ENCODE results near the gene OR52E1.
"Not testable (repeated sequence)": the region's sequence is repeated elsewhere in the genome, so short reads cannot be mapped to it uniquely, and the experiment has no call there.

OR52E1 gene

GRCh38 chr11:5069272-5069671 is at the start of gene OR52E1:
OR52E1 (plus strand) TSS chr11:5069572.
- no peak for DNase-seq

DNA sequence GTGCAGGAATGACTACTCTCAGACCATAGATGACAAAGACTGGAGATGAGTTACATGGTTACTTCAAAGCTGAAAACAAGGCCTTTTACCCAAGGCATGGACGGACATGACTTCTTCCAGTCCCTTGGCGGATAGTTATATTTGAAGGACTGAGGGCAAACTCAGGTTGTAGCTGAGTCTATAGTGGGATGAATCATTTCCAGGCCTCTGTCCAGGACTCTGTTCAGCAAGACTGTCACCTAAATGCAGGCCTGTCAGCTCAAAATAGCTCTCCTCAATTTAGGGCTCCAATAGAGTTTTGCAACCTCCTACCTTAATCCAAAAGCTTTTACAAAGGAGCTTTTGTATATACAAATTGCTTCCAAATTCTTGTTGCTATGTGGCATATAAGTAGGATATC is 47.4 kb upstream of the OR52E1 start:
- DNase-seq, result no peak

- DNase-seq, result no peak
Measured at GRCh38 chr11:5036669-5037068, 32.7 kb upstream of the OR52E1 start.

- DNase-seq, result no peak
Measured at GRCh38 chr11:5037926-5038325, 31.4 kb upstream of the OR52E1 start.

GRCh38 chr11:5038341-5038740 is 31.0 kb upstream of the OR52E1 start:
- DNase-seq, result no peak

GRCh38 chr11:5040876-5041275 is 28.5 kb upstream of the OR52E1 start:
- DNase-seq, result no peak

GRCh38 chr11:5042091-5042490 is 27.3 kb upstream of the OR52E1 start:
- no peak for DNase-seq

DNA sequence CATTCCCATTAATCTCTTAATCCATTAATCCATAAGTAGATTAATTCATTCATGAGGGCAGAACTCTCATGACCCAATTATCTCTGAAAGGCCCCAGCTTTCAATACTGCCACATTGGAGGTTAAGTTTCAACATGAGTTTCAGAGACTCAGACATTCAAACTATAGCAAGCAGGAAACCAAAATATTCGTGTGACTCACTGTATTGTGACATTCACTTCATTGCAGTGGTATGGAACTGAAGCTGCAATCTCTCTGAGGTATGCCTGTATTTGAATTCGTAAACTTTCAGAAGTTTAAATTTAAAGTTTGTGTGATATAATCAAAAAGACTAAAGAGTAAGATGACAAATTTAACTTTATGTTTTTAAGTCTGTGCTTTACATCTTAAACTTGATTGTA is 26.0 kb upstream of the OR52E1 start:
- no peak for DNase-seq

DNA sequence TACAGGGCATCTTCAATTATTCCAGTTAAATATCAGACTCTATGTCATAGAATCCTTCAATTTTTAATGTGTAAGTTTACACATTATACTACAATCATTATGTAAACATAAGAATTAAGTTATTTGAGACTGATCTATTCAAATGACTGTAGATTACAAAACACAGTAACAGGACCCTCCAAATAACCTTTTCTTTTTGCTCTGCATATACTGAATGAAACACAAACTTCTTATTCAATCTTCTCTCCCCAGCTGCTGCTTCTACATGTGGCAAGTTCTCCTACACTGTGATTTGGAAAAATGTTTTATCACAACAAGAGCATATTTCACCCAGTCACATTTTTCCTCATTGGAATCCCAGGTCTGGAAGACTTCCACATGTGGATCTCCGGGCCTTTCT is 23.1 kb upstream of the OR52E1 start, which contains the start of gene OR52J3:
OR52J3 (plus strand) TSS at position 301 of the 400 bp plus-strand sequence; CDS start at position 301, 0 bp downstream.
- no peak for DNase-seq

DNA sequence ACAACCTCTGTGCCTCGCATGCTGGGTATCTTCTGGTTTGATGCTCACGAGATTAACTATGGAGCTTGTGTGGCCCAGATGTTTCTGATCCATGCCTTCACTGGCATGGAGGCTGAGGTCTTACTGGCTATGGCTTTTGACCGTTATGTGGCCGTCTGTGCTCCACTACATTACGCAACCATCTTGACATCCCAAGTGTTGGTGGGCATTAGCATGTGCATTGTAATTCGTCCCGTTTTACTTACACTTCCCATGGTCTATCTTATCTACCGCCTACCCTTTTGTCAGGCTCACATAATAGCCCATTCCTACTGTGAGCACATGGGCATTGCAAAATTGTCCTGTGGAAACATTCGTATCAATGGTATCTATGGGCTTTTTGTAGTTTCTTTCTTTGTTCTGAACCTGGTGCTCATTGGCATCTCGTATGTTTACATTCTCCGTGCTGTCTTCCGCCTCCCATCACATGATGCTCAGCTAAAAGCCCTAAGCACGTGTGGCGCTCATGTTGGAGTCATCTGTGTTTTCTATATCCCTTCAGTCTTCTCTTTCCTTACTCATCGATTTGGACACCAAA is 22.5 kb upstream of the OR52E1 start:
- DNase-seq, result no peak

GRCh38 chr11:5058679-5059078 is 10.7 kb upstream of the OR52E1 start:
- DNase-seq, result not testable (repeated sequence)

GRCh38 chr11:5059391-5059790 is 10.0 kb upstream of the OR52E1 start, which contains the start of gene OR52E2:
OR52E2 (minus strand) TSS chr11:5059627; CDS start chr11:5059627, 0 bp downstream.
- DNase-seq, result no peak

DNA sequence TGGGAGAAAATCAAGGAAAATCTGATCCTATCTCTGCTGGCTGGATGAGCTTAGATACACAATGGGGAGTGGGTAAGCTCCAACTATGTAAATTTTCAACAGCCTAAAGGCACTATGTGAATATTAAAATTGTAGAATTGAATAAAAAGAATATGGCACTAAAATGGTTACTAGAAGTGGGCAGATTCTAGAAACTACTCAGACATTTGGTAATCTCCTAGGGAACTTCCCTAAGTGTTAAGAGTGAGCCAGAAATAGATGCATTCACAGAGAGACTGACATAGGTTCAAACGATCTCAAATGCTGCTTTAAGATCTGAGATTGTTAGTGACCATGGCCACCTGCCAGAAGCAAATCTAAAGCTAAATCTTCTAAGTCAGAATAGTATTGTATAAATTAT is 4.3 kb upstream of the OR52E1 start:
- no peak for DNase-seq

DNA sequence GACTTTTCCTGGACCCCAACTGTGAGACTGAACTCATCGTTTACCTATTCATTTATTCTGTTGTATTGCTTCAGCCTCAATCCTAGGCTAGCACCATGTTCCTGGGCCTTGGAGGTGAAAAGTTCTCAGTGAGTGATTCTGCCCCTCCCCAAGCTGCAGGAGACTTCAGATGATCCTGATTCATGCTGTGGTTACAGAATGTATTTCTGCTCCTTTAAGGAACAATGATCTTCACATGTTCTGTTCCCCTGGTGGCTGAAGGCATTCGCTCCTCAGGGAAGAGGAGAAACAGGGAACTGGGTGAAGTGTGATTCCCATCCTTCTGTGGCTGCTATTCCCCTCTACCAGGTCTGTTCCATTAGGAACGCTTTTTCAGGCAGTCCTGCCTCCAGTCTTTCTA is 2.4 kb downstream of the OR52E1 start:
- no peak for DNase-seq

DNA sequence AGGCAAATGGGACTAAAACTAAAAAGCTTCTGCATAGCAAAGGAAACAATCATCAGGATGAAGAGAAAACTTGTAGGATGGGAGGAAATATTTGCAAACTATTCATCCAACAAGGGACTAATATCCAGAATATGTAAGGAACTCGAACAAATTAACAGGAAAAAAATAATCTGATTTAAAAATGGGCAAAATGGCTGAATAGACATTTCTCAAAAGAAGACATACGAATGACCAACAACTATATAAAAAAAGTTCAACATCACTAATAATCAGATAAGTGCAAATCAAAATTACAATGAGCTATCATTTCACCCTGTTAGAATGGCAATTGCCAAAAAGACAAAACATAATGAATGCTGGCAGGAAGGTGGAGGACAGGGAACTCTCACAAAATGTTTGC is 12.0 kb downstream of the OR52E1 start:
- no peak for DNase-seq

GRCh38 chr11:5083602-5084001 is 14.2 kb downstream of the OR52E1 start:
- no peak for DNase-seq

GRCh38 chr11:5088556-5088955 is 19.2 kb downstream of the OR52E1 start:
- DNase-seq, result no peak

DNA sequence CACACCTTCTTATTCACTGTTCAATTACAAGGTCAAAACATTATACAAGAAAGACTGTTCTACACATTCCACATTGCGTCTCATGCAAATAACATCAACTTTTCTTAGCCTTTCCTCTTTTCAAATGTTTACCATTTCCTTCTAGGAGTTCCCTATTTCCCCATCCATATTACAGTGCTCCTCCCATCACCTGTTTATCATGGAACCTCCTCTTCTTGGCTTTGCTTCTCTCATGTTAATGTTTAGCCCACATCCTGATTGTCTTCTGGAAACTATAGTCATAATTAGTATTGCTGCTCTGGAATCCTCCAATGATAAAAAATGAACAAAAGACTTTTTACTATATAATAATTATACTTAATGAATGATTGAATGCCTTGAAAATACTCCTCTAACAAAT is 21.3 kb downstream of the OR52E1 start:
- no peak for DNase-seq

- no peak for DNase-seq
Measured at GRCh38 chr11:5092821-5093585, 23.6 kb downstream of the OR52E1 start.

DNA sequence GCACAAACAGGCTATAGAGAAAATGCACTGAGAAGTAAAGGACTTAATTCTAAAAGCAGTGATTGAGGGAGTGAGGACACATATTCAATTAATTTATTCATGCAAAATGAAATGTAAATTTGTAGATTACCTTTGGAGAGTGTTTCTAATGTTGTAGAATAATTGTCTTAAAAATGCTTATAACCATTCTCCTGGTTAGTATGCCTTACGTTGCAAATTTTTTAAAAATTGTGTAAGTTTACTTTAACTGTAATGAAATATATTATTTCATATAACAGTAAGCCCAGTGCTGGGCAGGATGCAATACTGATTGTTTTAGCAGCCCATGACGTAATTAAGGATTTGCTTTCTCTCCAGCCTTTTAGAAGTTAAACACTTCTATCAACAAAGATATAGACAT is 26.6 kb downstream of the OR52E1 start:
- DNase-seq, result no peak

DNA sequence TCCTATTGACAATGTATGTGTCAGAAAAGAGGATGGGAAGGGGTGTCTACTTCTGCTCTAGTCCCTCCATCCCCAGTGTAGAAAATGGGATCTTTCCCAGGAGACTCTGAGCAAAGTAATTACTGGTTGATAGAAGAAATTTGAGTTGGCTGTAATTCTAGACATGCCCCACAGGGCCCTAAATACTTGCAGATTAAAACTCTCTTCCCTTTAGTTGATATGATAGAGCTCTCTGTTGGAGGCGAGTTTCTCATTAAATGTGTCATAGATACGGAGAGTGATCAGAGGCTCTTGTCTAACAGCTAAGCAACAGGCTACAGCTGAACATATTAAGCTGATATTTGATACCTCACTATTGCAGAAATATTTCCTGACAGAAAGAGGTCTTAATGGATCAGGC is 32.9 kb downstream of the OR52E1 start:
- no peak for DNase-seq

DNA sequence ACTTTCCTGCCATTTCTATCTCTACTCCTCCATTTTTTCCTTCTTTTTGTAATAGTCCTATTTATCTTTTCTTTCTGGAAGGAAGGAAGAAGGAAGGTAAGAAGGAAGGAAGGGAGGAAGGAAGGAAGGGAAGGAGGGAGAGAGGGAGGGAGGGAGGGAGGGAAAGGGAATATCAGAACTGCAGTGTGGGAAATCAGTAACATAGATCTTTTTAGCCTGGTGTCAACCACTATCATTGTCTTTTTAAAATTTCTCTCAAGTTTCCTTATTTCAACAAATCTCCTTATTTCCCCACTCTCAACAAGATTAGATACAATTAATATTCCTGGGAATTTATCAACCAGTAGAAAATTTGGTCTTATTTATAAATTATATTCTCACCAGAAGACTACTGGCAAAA is 33.7 kb downstream of the OR52E1 start:
- DNase-seq, result no peak

DNA sequence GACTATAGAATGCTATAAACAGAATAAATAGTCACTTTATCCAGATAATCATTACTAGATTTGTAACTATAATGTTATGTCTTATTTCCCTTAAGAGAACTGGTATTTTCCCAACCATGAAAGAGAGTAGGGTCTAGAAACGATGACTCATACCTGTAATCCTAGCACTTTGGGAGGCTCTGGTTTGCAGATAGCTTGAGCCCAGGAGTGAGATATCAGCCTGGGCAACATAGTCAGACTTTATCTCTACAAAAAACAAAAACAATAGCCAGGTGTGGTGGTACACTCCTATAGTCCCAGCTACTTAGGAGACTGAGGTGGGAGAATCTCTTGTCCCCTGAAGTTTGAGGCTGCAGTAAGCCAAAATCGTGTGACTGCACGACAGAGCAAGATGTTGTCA is 37.9 kb downstream of the OR52E1 start:
- DNase-seq, result no peak

Data from hypothalamus (tissue), 51 donors.